Muscle of leg (tissue), 11 donors: Measurements from ENCODE around the gene CTNNB1. TPM values are rescaled to one million over a fixed set of nuclear protein-coding genes. Genes with fewer than 3 reads are reported as not detected.
"Not testable (repeated sequence)": the region's sequence is repeated elsewhere in the genome, so short reads cannot be mapped to it uniquely, and the experiment has no call there.

Experiments used
- DNase-seq: peaks from one replicate; pipeline ENCODE4 v3.0.0; 2013
- H3K27ac ChIP-seq: one replicate; pipeline ENCODE4 v1.5.1; 2013; ENCODE audit warnings: mild to moderate bottlenecking, low read length, control low read depth
- H3K27me3 ChIP-seq: one replicate; pipeline ENCODE4 v1.6.1; 2013; ENCODE audit warnings: low read length; ENCODE audit not compliant: control insufficient read depth, insufficient read depth
- H3K36me3 ChIP-seq: one replicate; pipeline ENCODE4 v1.6.1; 2013; ENCODE audit warnings: low read length; ENCODE audit not compliant: control insufficient read depth, insufficient read depth
- H3K4me1 ChIP-seq: one replicate; pipeline ENCODE4 v1.6.1; 2013; ENCODE audit warnings: low read length; ENCODE audit not compliant: control insufficient read depth, insufficient read depth
- H3K4me3 ChIP-seq: one replicate; pipeline ENCODE4 v1.5.1; 2013; ENCODE audit warnings: low read length, control low read depth
- H3K9me3 ChIP-seq: replicated peaks from 2 replicates; pipeline ENCODE4 v1.6.1; 2013; ENCODE audit warnings: low read depth, low read length; ENCODE audit not compliant: control insufficient read depth
- WGBS: methylation state at CpG from one replicate; pipeline ENCODE4 v1.1.5; 2013; ENCODE audit warnings: missing lambda C conversion rate; ENCODE audit not compliant: insufficient coverage; 5-methylcytosine and 5-hydroxymethylcytosine counted together
- polyA plus RNA-seq, 8 donors: library from polyadenylated mRNA; unstranded; fragments of 120-200 nt; gene quantifications; one replicate each; pipeline versions ENCODE4 v1.2.1 to v1.2.3, GENCODE V29; 2013; ENCODE audit warnings: inconsistent platforms in 1 of 8, low replicate concordance in 1 of 8; ENCODE audit not compliant: insufficient read length in 8 of 8, insufficient read depth in 1 of 8
- total RNA-seq: library from RNA; stranded (reverse); fragments of 120-200 nt; gene quantifications from one replicate; pipeline ENCODE4 v1.2.4, GENCODE V29; 2013

Gene CTNNB1
- total and polyA plus RNA-seq, 9 donors: 272 to 390 (median 327) TPM

DNA sequence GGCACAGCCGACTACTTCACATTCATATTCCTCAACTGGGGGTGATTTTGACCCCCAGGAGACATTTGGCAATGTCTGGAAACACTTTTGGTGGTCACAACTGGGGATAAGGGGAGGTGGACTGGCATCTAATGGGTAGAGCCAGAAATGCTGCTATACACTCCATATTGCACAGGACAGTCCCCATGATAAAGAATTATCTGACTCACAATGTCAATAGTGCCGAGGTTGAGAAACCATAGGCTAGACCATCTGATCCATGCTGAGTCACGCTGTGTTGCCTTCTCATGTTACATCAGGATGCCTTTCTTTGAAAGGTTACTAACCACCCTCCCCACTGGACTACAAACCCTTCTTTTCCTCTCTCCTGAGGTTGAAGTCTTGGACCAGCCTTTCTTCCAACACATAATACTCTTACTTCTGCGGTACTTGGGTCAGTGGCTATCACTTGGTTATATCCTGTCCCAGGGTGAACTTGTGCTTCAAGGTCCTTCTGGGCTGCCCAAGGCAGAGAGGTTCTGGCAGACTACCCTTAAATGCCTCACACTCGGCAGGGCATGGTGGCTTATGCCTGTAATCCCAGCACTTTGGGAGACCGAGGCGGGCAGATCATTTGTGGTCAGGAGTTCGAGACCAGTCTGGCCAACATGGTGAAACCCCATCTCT lies 68.8 kb downstream of the CTNNB1 start:
- H3K27ac ChIP-seq: no peak overlapping the region
- WGBS: 97% methylated on average over 3 of the region's 8 CpGs
- no peaks in the 10 kb centered on the region for H3K36me3 ChIP-seq
- H3K4me3 ChIP-seq: no peak overlapping the region
- no peaks in the 10 kb centered on the region for H3K27me3 ChIP-seq
- no peak for DNase-seq
- H3K4me1 ChIP-seq: no peaks in the 10 kb centered on the region
- H3K9me3 ChIP-seq: peaks cover under 1% of the 10 kb centered on the region

GRCh38 chr3:41272667-41273066 lies 73.4 kb downstream of the CTNNB1 start:
- Histone ChIP-seq H3K36me3 (no peaks in the 10 kb centered on the region), H3K4me3 (no peak overlapping the region), H3K9me3 (peaks cover 2% of the 10 kb centered on the region), H3K27me3 (no peaks in the 10 kb centered on the region), H3K27ac (no peak overlapping the region), H3K4me1 (no peaks in the 10 kb centered on the region)
- no CpG with 5 or more reads among the region's 1 CpG for WGBS
- no peak for DNase-seq

- no peaks in the 10 kb centered on the region for H3K4me1 ChIP-seq
- peaks cover 2% of the 10 kb centered on the region for H3K9me3 ChIP-seq
- no peak for DNase-seq
- no peaks in the 10 kb centered on the region for H3K36me3 ChIP-seq
- no peaks in the 10 kb centered on the region for H3K27me3 ChIP-seq
- no peak overlapping the region for H3K4me3 ChIP-seq
- no peak overlapping the region for H3K27ac ChIP-seq
Measured at GRCh38 chr3:41274944-41275668, 75.8 kb downstream of the CTNNB1 start.

GRCh38 chr3:41276191-41276590 lies 76.9 kb downstream of the CTNNB1 start:
- WGBS: 91% methylated on average over 2 of the region's 4 CpGs

DNA sequence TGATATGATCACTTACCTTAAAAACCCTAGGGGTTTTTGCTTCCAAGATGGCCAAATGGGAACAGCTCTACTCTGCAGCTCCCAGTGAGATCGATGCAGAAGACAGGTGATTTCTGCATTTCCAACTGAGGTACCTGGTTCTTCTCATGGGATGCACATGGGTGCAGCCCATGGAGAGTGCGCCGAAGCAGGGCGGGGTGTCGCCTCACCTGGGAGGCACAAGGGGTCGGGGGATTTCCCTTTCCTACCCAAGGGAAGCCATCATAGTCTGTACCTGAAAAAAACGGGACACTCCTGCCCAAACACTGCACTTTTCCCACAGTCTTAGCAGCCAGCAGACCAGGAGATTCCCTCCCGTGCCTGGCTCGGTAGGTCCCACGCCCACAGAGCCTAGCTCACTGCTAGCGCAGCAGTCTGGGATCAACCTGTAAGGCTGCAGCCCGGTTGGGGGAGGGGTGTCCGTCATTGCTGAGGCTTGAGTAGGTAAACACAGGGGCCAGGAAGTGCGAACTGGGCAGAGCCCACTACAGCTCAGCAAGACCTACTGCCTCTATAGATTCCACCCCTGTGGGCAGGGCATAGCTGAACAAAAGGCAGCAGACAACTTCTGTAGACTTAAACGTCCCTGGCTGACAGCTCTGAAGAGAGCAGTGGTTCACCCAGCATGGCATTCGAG lies 78.6 kb downstream of the CTNNB1 start:
- H3K4me3 ChIP-seq: no peak overlapping the region
- H3K27me3 ChIP-seq: no peaks in the 10 kb centered on the region
- peaks cover 2% of the 10 kb centered on the region for H3K9me3 ChIP-seq
- DNase-seq: no peak
- H3K4me1 ChIP-seq: no peaks in the 10 kb centered on the region
- 65% methylated on average over 12 of the region's 16 CpGs for WGBS
- H3K36me3 ChIP-seq: no peaks in the 10 kb centered on the region
- no peak overlapping the region for H3K27ac ChIP-seq

More at GRCh38 chr3:41276191-41276590, 76.9 kb downstream of the CTNNB1 start:
- Histone ChIP-seq H3K4me3 (no peak overlapping the region), H3K27ac (no peak overlapping the region), H3K4me1 (no peaks in the 10 kb centered on the region), H3K36me3 (no peaks in the 10 kb centered on the region), H3K27me3 (no peaks in the 10 kb centered on the region), H3K9me3 (peaks cover 2% of the 10 kb centered on the region)
- no peak for DNase-seq

GRCh38 chr3:41284934-41285333 lies 85.6 kb downstream of the CTNNB1 start:
- not testable (repeated sequence) for H3K9me3 ChIP-seq, H3K27ac ChIP-seq, H3K36me3 ChIP-seq, H3K4me3 ChIP-seq, H3K4me1 ChIP-seq, H3K27me3 ChIP-seq, DNase-seq
- WGBS: no CpG with 5 or more reads among the region's 3 CpGs

GRCh38 chr3:41286305-41286704 lies 87.0 kb downstream of the CTNNB1 start:
- WGBS: 80% methylated on average over 6 of the region's 6 CpGs

GRCh38 chr3:41288785-41289184 lies 89.5 kb downstream of the CTNNB1 start:
- no peak overlapping the region for H3K27ac ChIP-seq
- no peaks in the 10 kb centered on the region for H3K36me3 ChIP-seq
- H3K4me1 ChIP-seq: no peaks in the 10 kb centered on the region
- no peak for DNase-seq
- 73% methylated on average over 2 of the region's 8 CpGs for WGBS
- H3K4me3 ChIP-seq: no peak overlapping the region
- no peaks in the 10 kb centered on the region for H3K27me3 ChIP-seq
- H3K9me3 ChIP-seq: no peaks in the 10 kb centered on the region

More at GRCh38 chr3:41286305-41286704, 87.0 kb downstream of the CTNNB1 start:
- no peak overlapping the region for H3K27ac ChIP-seq
- no peaks in the 10 kb centered on the region for H3K27me3 ChIP-seq
- no peaks in the 10 kb centered on the region for H3K4me1 ChIP-seq
- no peaks in the 10 kb centered on the region for H3K9me3 ChIP-seq
- no peaks in the 10 kb centered on the region for H3K36me3 ChIP-seq
- no peak for DNase-seq
- H3K4me3 ChIP-seq: no peak overlapping the region
